BJ (cell line): ENCODE results near the gene C9orf72. TPM values are rescaled to one million over a fixed set of nuclear protein-coding genes. Genes with fewer than 3 reads are reported as not detected.

Source experiments
- CTCF ChIA-PET: fragments of 350-600 bp; formaldehyde crosslinking; extraction: SDS; loops from one replicate; lab custom pipeline; 2021; ENCODE audit warnings: antibody characterized with exemption, inconsistent platforms; lab: Yijun Ruan, JAX
- POLR2A ChIA-PET: fragments of 300-600 bp; sonication (Branson Sonifier 250); formaldehyde crosslinking; extraction: SDS; loops from one replicate; lab custom pipeline; 2021; ENCODE audit warnings: antibody characterized with exemption; lab: Charles Lee
- DNase-seq: peaks from one replicate; pipeline ENCODE4 v3.0.0-alpha.2; 2011; ENCODE audit warnings: low read depth
- H3K27me3 ChIP-seq: 2 replicates; pipeline ENCODE4 v1.6.0; 2011; ENCODE audit warnings: low read length; ENCODE audit not compliant: control insufficient read depth, insufficient read depth
- H3K36me3 ChIP-seq: 2 replicates; pipeline ENCODE4 v1.5.1; 2011; ENCODE audit warnings: low read length; ENCODE audit not compliant: control insufficient read depth, insufficient read depth
- H3K4me3 ChIP-seq: 2 replicates; pipeline ENCODE4 v1.5.1; 2011; ENCODE audit warnings: low read depth, mild to moderate bottlenecking, control low read depth, low read length
- CTCF ChIP-seq: IDR thresholded peaks from 2 replicates; pipeline ENCODE4 v1.5.1; 2011; ENCODE audit warnings: low read depth, mild to moderate bottlenecking, control low read depth, inconsistent platforms, low read length, moderate library complexity; ENCODE audit not compliant: insufficient read depth
- polyA plus RNA-seq: library from polyadenylated mRNA; depleted of rRNA; stranded (reverse); fragments of >200 nt; gene quantifications from 2 replicates; pipeline ENCODE4 v1.2.3, GENCODE V29; 2011

The C9orf72 gene
- polyA plus RNA-seq, 1 experiment = 1.3 TPM

GRCh38 chr9:27537027-27537435 lies 36.2 kb downstream of the C9orf72 start:
- ChIA-PET POLR2A (no interaction called here), CTCF (interaction anchor here (4.0 to 5.1 kb wide), 2 partner anchors 7 to 11 kb away, joined by 16 to 30 read pairs; partner anchors contain the start of gene MOB3B)
- no peak for TF ChIP-seq CTCF
- no peaks in the 10 kb centered on the region for H3K36me3 ChIP-seq
- H3K27me3 ChIP-seq = no peaks in the 10 kb centered on the region
- H3K4me3 ChIP-seq = no peak overlapping the region
- DNase-seq = no peak

GRCh38 chr9:27536168-27536567 lies 37.1 kb downstream of the C9orf72 start:
- H3K36me3 ChIP-seq = no peaks in the 10 kb centered on the region
- ChIA-PET POLR2A (no interaction called here), CTCF (interaction anchor here (2.1 to 4.0 kb wide), 2 partner anchors 12 to 203 kb away, joined by 4 to 16 read pairs; no protein-coding TSS in a partner anchor)
- TF ChIP-seq CTCF = no peak
- H3K27me3 ChIP-seq = no peaks in the 10 kb centered on the region; the same call in 1 of the 2 replicates
- no peak for DNase-seq
- no peak overlapping the region for H3K4me3 ChIP-seq

GRCh38 chr9:27535701-27536118 lies 37.6 kb downstream of the C9orf72 start:
- Histone ChIP-seq H3K27me3 (peaks cover 1% of the 10 kb centered on the region; the same call in 1 of the 2 replicates), H3K4me3 (no peak overlapping the region), H3K36me3 (no peaks in the 10 kb centered on the region)
- POLR2A ChIA-PET = no interaction called here
- no peak for TF ChIP-seq CTCF
- CTCF ChIA-PET = interaction anchor here (2.1 kb wide), 1 partner anchor 203 kb away, joined by 4 read pairs; no protein-coding TSS in a partner anchor
- no peak for DNase-seq

- no peak for TF ChIP-seq CTCF
- CTCF ChIA-PET = interaction anchor here (2.1 kb wide), 1 partner anchor 202 kb away, joined by 4 read pairs; no protein-coding TSS in a partner anchor
- H3K27me3 ChIP-seq = peaks cover 1% of the 10 kb centered on the region; the same call in 1 of the 2 replicates
- no peak for DNase-seq
- H3K4me3 ChIP-seq = no peak overlapping the region
- POLR2A ChIA-PET = no interaction called here
- no peaks in the 10 kb centered on the region for H3K36me3 ChIP-seq
Measured at GRCh38 chr9:27534658-27535209, 38.5 kb downstream of the C9orf72 start.

GRCh38 chr9:27534131-27534530 lies 39.1 kb downstream of the C9orf72 start:
- no peak for DNase-seq
- ChIA-PET POLR2A (no interaction called here), CTCF (interaction anchor here (2.7 kb wide), 1 partner anchor 201 kb away, joined by 10 read pairs; no protein-coding TSS in a partner anchor)
- H3K27me3 ChIP-seq = peaks cover 1% of the 10 kb centered on the region; the same call in 1 of the 2 replicates
- no peak overlapping the region for H3K4me3 ChIP-seq
- no peak for TF ChIP-seq CTCF
- no peaks in the 10 kb centered on the region for H3K36me3 ChIP-seq
